22Rv1 (cell line): ENCODE results near the gene UBE2E1.
A peak's percentile ranks its signal among the peaks of the same experiment; 100 is the strongest.

ENCODE experiments used
- H3K27ac ChIP-seq: fragments of 450-650 bp; 2 replicates; pipeline ENCODE4 v1.5.1; 2017
- ZFX ChIP-seq: fragments of 450-650 bp; IDR thresholded peaks from 2 replicates; pipeline ENCODE4 v1.6.1; 2017; ENCODE audit warnings: antibody characterized with exemption, borderline replicate concordance
- TF ChIP-seq, protein P1 (sequence below): fragments of 450-650 bp; IDR thresholded peaks from 2 replicates; pipeline ENCODE4 v1.5.1; 2017; ENCODE audit warnings: mild to moderate bottlenecking

The UBE2E1 gene

DNA sequence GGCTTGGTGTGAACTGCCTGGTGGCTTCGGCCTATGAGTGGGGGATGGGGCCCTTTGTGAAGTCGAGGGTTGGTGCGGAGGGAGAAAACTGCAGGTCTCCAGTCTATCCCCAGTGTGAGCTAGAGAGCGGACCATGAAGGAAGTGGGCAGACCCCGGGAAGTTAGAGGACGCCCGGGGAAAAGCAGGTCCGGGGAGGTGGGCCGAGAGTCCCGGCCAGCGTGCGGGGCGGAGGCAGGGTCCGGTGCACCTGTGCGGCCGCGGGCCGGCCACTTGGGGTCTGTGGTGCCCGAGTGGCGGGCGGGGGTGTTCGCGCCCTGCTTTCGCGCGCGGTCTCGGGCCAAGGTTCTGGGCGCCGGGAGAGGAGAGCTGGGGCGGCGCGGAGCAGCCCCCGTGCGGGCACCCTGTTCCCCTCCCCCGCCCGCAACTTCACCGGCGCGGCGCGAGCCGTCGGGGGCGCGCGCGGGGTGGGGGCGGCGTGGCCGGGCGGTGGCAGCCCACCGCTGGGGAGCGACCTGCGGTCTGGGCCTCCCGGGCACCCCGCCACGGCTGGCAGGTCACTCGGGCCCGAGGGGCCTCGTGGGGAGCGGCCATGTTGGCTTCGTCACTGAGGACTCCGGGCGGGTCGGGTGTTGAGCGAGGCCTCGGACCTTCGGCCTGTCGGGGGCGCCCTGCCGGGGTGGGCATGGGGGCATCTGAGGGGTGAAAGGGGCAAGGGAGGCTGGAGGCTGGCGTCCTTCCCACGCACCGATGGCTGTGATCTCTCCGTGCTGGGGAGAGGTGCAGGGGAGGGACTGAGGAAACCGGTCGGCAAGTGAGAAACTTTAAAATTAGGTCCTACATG is 4.8 kb downstream of the UBE2E1 start:
- TF ChIP-seq ZFX: no peak
- TF ChIP-seq, protein P1, sequence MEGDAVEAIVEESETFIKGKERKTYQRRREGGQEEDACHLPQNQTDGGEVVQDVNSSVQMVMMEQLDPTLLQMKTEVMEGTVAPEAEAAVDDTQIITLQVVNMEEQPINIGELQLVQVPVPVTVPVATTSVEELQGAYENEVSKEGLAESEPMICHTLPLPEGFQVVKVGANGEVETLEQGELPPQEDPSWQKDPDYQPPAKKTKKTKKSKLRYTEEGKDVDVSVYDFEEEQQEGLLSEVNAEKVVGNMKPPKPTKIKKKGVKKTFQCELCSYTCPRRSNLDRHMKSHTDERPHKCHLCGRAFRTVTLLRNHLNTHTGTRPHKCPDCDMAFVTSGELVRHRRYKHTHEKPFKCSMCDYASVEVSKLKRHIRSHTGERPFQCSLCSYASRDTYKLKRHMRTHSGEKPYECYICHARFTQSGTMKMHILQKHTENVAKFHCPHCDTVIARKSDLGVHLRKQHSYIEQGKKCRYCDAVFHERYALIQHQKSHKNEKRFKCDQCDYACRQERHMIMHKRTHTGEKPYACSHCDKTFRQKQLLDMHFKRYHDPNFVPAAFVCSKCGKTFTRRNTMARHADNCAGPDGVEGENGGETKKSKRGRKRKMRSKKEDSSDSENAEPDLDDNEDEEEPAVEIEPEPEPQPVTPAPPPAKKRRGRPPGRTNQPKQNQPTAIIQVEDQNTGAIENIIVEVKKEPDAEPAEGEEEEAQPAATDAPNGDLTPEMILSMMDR: peak; percentile 34
- peak overlapping the region; percentile 25; the same call in 1 of the 2 replicates for H3K27ac ChIP-seq

DNA sequence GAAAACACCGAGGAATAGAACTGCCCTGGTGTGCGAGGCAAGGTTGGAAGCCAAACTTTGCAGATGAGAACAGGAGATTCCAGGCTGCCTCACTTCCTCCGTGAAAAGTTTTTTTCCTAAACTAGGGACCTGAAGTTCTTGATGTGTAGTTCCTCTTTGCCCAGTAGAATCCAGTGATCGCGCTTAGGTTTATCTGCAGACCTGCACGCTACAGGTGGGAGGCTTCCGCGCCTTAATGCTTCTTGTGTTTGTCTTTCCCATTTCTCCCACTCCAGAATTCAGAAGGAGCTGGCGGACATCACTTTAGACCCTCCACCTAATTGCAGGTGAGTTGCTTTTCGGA is 5.4 kb downstream of the UBE2E1 start:
- TF ChIP-seq ZFX: no peak
- TF ChIP-seq, protein P1: no peak
- H3K27ac ChIP-seq: no peak overlapping the region

DNA sequence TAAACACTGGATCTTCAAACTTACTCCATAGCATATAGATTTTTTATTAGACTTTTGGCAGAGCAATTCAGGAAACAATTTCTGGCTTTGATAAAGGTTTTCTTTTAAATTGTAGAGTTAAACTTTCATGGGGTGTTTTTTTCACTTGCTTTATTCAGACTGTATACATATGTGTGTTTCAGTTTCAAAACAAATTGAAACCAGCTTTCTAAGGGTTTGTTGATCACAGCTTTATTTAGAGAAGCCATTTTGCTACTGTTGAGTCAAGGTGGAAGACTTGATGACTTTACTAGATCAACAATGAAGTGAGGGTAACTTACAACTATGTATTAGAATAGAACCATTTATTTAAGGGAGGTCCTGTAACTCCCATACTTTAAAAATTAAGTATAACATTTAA is 6.2 kb downstream of the UBE2E1 start:
- H3K27ac ChIP-seq: no peak overlapping the region

DNA sequence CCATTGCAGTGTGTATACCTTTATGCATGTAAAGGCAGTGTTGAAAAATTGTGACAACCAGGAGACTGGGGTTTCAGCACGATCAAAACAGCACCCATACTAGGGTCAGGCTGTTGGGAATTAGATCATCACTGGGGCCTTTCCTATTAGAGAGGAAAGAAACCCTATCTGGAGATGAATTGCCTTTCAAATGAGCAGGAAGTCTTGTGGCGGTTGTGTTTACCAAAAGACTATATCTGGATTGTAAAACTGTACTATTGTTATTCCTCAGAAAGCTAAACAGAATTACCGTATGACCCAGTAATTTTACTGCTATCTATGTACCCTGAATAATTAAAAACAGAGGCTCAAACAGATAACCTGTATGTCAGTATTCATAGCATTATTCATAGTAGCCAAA is 10.1 kb downstream of the UBE2E1 start:
- no peak for TF ChIP-seq ZFX
- TF ChIP-seq, protein P1: no peak
- no peak overlapping the region for H3K27ac ChIP-seq

More for the DNA sequence above, 6.2 kb downstream of the UBE2E1 start:
- TF ChIP-seq, protein P1: no peak
- no peak for TF ChIP-seq ZFX

DNA sequence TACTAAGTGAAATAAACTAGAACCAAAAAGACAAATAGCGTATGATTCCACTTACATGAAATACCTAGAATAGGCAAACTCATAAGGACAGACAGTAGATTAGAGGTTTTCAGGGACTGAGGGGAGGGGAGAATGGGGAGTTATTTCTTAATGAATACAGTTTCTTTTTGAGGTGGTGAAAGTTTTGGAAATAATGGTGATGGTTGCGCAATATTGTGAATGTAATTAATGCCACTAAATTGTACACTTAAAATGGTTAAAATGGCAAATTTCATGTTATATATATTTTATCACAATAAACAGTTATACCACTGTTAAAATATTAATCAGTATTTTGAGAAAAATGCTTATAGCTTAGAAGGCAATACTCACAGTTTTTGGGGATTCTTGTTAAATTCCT is 11.0 kb downstream of the UBE2E1 start:
- TF ChIP-seq, protein P1: no peak
- no peak for TF ChIP-seq ZFX
- no peak overlapping the region for H3K27ac ChIP-seq

DNA sequence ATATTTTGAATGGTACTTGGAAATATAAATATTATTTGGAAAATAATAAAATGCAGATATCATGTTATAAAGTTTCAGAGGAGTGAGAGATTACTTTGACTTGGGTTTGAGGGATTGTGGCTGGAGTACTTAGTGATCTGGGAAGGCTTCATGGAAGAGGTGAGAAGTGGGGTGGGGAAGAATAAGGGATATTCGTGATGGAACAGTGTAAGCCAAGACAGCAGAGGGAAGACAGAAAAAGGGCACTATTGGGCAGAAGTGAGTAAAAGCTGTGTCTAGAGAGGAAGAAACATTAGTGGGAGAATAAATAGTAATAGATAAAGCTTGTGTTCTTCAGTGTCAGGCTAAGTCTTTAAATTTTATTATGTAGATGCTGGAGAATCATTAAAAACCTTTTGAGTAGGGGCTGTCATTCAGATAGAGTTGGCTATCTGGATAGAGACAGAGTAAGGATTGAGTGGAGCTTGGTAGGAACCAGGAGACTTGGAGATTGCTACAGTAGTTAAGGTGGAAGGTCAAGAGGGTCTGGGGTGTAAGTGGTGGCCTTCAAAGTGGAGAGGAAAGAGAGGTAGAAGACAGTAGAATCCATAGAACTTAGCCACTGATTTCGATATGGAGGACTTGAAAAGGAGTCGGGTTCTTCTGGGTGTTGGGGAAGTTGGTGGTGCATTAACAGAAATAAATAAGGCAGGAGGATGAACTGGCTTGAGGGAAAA is 11.9 kb downstream of the UBE2E1 start:
- H3K27ac ChIP-seq: no peak overlapping the region
- no peak for TF ChIP-seq ZFX
- TF ChIP-seq, protein P1: no peak
